ENCODE data around the gene TRIM39. TPM values are rescaled to one million over a fixed set of nuclear protein-coding genes. Genes with fewer than 3 reads are reported as not detected.

TRIM39 gene
- polyA plus RNA-seq, 1 of the 3 experiments (the other 2 are of a cell fraction), result 6.5 TPM

GRCh38 chr6:30352550-30352949 is 25.8 kb downstream of the TRIM39 start:
- no peaks in the 10 kb centered on the region for H3K36me3 ChIP-seq (replicated peaks in 1 of 2; ENCODE audit: control insufficient read depth in 1 of 2, insufficient read depth in 2 of 2, low read length in 1 of 2)
- ChIA-PET POLR2A (no interaction called here), CTCF (interaction anchor here (1.2 kb wide), 1 partner anchor 45 kb away, joined by 3 read pairs; no protein-coding TSS in a partner anchor)
- WGBS (ENCODE audit: low lambda C conversion rate), result 55% methylated on average over 2 of the region's 2 CpGs
- no peak for DNase-seq
- H3K4me3 ChIP-seq (ENCODE audit: low read depth in 2 of 2, low read length in 1 of 2), result no peak overlapping the region
- no peaks in the 10 kb centered on the region for H3F3A ChIP-seq (replicated peaks; ENCODE audit: insufficient read depth)
- no peaks in the 10 kb centered on the region for H3K9me3 ChIP-seq
- H4K20me1 ChIP-seq (ENCODE audit: insufficient read depth), result no peaks in the 10 kb centered on the region
- H3K9me2 ChIP-seq, result no peaks in the 10 kb centered on the region
- no peak overlapping the region for H3K27ac ChIP-seq (ENCODE audit: low read depth in 2 of 2, low read length in 1 of 2)
- H3K9ac ChIP-seq, result no peak overlapping the region
- peaks cover 14% of the 10 kb centered on the region; the same call in 1 of the 2 replicates for H3K27me3 ChIP-seq (ENCODE audit: insufficient read depth)
- H3K79me2 ChIP-seq (ENCODE audit: insufficient read depth), result no peaks in the 10 kb centered on the region
- no peak for TF ChIP-seq RXRA (IDR thresholded peaks at IDR 0.05; ENCODE audit: borderline replicate concordance, low read depth)
- TF ChIP-seq ELF1 (IDR thresholded peaks at IDR 0.05), result no peak
- no peak for TF ChIP-seq JUND (IDR thresholded peaks at IDR 0.05)
- TF ChIP-seq SMC3 (IDR thresholded peaks at IDR 0.05; ENCODE audit: low read depth, low read length), result no peak
- TF ChIP-seq POLR2AphosphoS5 (IDR thresholded peaks at IDR 0.05; ENCODE audit: low read depth, low read length), result no peak
- no peak for TF ChIP-seq IRF3 (IDR thresholded peaks at IDR 0.05; ENCODE audit: low read depth, low read length)
- TF ChIP-seq RAD21 (IDR thresholded peaks at IDR 0.05; ENCODE audit: low read length), result no peak
- H3K4me2 ChIP-seq, result no peak overlapping the region
- no peaks in the 10 kb centered on the region for H3K4me1 ChIP-seq (ENCODE audit: control insufficient read depth in 1 of 2, insufficient read depth in 2 of 2, low read depth in 1 of 2, low read length in 1 of 2)
- H2AFZ ChIP-seq (ENCODE audit: low read depth), result no peak overlapping the region

- Histone ChIP-seq H3K27ac (ENCODE audit: low read depth in 2 of 2, low read length in 1 of 2) (no peak overlapping the region), H4K20me1 (ENCODE audit: insufficient read depth) (no peaks in the 10 kb centered on the region), H3F3A (replicated peaks; ENCODE audit: insufficient read depth) (no peaks in the 10 kb centered on the region), H3K4me2 (no peak overlapping the region), H3K9me2 (no peaks in the 10 kb centered on the region), H3K27me3 (ENCODE audit: insufficient read depth) (peaks cover 37% of the 10 kb centered on the region; the same call in 1 of the 2 replicates), H3K4me1 (ENCODE audit: control insufficient read depth in 1 of 2, insufficient read depth in 2 of 2, low read depth in 1 of 2, low read length in 1 of 2) (peaks cover 0 to 4% of the 10 kb centered on the region in 2 experiments; a peak in 1 of 4 replicates), H2AFZ (ENCODE audit: low read depth) (no peak overlapping the region), H3K4me3 (ENCODE audit: low read depth in 2 of 2, low read length in 1 of 2) (no peak overlapping the region), H3K9ac (no peak overlapping the region), H3K9me3 (no peaks in the 10 kb centered on the region), H3K36me3 (replicated peaks in 1 of 2; ENCODE audit: control insufficient read depth in 1 of 2, insufficient read depth in 2 of 2, low read length in 1 of 2) (no peaks in the 10 kb centered on the region), H3K79me2 (ENCODE audit: insufficient read depth) (no peaks in the 10 kb centered on the region)
- POLR2A ChIA-PET, result no interaction called here
- TF ChIP-seq ZBTB33 (IDR thresholded peaks at IDR 0.05; ENCODE audit: borderline replicate concordance, low read depth) (no peak), YY1 (IDR thresholded peaks at IDR 0.05; ENCODE audit: low read depth) (no peak), FOXM1 (IDR thresholded peaks at IDR 0.05; ENCODE audit: low read depth) (no peak), TAF1 (IDR thresholded peaks at IDR 0.05; ENCODE audit: borderline replicate concordance, low read depth, low read length) (no peak), CTCF (IDR thresholded peaks at IDR 0.05) (no peak), PBX3 (IDR thresholded peaks at IDR 0.05) (no peak), GABPA (IDR thresholded peaks at IDR 0.05; ENCODE audit: low read depth) (no peak), IRF3 (IDR thresholded peaks at IDR 0.05; ENCODE audit: low read depth, low read length) (no peak), USF1 (IDR thresholded peaks at IDR 0.05; ENCODE audit: borderline replicate concordance, low read depth) (no peak)
- WGBS (ENCODE audit: low lambda C conversion rate), result 38% methylated on average over 4 of the region's 4 CpGs
- DNase-seq, result no peak
- CTCF ChIA-PET, result interaction anchor here (0.6 to 2.3 kb wide), 4 partner anchors 17 to 252 kb away, joined by 3 to 11 read pairs (median 4); no protein-coding TSS in a partner anchor
Measured at GRCh38 chr6:30355281-30355680, 28.6 kb downstream of the TRIM39 start.

Data from SK-N-SH (cell line).